Fibroblast of villous mesenchyme (primary cell): ENCODE data around the gene TMEM95. TPM values are rescaled to one million over a fixed set of nuclear protein-coding genes. Genes with fewer than 3 reads are reported as not detected.
A peak's percentile ranks its signal among the peaks of the same experiment; 100 is the strongest.

ENCODE experiments used
- DNase-seq: peaks from one replicate; pipeline ENCODE4 v3.0.0-alpha.2; 2010; ENCODE audit warnings: low read depth
- H3K4me3 ChIP-seq: 2 replicates; pipeline ENCODE4 v1.5.1; 2011; ENCODE audit warnings: low read depth, mild to moderate bottlenecking, low read length
- CTCF ChIP-seq: IDR thresholded peaks from 2 replicates; pipeline ENCODE4 v1.5.1; 2012; ENCODE audit warnings: low read depth, mild to moderate bottlenecking, low read length; ENCODE audit not compliant: insufficient read depth
- total RNA-seq: library from RNA; depleted of rRNA; stranded (reverse); fragments of >200 nt; gene quantifications from 2 replicates; pipeline ENCODE4 v1.2.3, GENCODE V29; 2012

Gene TMEM95
- total RNA-seq, 1 donor: not detected

DNA sequence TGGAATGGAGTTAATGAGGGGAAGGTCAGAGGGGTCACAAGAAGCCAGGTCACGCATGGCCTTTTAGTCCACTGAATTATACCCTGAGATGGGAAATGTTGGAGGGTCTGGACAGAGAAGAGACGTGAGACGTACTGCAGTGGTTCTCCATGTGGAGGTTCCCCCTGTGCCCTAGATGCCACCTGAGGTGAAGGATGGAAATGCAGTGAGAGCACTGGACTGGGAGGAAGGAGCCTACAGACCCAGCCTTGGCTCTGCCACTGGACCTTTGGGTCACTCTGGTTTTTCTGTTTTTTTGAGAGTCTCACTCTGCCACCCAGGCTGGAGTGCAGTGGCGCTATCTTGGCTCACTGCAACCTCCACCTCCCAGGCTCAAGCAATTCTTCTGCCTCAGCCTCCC is 41.2 kb downstream of the TMEM95 start:
- no peak overlapping the region for H3K4me3 ChIP-seq
- DNase-seq: no peak
- TF ChIP-seq CTCF: no peak

GRCh38 chr17:7398612-7399011 is 43.7 kb downstream of the TMEM95 start:
- no peak for TF ChIP-seq CTCF
- H3K4me3 ChIP-seq: no peak overlapping the region
- no peak for DNase-seq

DNA sequence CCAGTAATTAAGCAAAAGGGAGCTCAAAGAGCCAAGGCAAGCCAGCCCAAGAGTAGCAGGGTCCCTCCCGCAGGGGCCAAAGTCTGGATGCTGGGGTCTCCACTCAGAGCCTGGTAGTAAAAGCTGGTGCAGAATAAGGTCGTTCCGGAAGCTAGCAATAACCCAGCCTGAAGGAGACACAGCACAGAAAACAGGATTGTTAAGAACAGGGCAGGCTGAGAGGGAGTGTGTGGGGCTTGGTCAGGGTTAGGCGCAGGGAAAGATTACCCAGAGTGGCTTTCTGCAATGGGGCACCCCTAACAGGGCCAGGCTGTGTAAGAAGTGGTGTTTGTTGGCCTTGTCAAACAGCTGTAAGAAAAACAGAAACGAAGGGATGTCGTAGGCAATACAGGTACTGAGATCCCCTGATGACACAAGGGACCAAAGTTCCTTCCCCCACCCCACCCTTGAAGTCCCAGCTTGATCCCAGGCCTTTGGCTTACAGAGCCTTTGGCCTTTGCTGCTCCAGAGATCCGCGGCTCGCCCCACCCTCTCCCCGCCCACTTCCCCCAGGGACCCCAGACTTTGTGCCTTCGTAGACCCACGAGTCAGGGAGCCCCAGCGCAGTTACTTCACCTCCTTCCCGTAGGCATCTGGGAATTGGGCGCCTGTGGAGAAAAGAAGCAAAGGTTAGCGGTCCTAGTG is 48.2 kb downstream of the TMEM95 start:
- no peak for TF ChIP-seq CTCF

GRCh38 chr17:7403727-7403976 is 48.7 kb downstream of the TMEM95 start:
- DNase-seq: no peak
- TF ChIP-seq CTCF: no peak
- H3K4me3 ChIP-seq: peak overlapping the region; percentile 75

More for the DNA sequence above, 48.2 kb downstream of the TMEM95 start:
- DNase-seq: no peak
- H3K4me3 ChIP-seq: peak overlapping the region; percentile 75

DNA sequence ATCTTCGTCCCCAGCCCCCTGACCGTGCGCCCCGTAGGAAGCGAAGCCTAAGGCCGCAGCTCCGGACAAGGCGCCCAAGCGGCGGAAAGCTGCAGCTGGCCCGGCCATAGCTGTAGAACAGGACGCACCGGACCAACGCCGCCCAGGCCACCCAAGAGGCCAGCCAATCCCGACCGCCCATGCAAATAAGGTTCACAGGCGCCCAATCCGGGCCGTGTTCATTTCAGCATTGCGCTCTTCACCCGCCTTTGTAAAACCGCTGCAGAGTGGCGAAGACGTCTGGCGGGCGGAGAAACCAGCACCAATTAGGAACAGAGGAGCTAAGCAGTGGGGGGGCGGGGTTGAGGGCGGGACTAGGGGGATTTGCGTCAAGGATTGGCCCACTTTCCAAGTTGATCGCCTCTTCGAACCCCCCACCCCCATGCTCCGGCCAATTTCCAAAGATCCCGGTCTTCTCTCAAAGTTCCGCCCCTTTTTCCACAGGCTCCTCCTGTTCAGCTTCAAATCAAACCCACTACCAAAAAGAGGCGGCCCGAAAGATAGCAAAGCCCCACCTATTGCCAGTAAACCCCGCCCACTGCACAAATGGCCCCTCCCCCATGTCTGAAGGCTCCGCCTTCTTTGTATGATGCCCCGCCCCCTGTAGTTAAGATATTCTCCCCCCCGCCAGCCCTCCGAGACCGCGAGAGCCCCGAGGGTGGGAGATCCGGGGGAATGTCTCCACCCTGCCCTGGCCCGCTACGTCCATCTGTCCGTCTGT is 49.2 kb downstream of the TMEM95 start, which contains the start of gene TMEM256:
TMEM256 (minus strand) TSS at position 121 of the 760 bp plus-strand sequence; CDS start at position 108, 13 bp downstream.
- DNase-seq: peak; percentile 100
- H3K4me3 ChIP-seq: peak within 1 kb of the TSS; percentile 83
- no peak for TF ChIP-seq CTCF

DNA sequence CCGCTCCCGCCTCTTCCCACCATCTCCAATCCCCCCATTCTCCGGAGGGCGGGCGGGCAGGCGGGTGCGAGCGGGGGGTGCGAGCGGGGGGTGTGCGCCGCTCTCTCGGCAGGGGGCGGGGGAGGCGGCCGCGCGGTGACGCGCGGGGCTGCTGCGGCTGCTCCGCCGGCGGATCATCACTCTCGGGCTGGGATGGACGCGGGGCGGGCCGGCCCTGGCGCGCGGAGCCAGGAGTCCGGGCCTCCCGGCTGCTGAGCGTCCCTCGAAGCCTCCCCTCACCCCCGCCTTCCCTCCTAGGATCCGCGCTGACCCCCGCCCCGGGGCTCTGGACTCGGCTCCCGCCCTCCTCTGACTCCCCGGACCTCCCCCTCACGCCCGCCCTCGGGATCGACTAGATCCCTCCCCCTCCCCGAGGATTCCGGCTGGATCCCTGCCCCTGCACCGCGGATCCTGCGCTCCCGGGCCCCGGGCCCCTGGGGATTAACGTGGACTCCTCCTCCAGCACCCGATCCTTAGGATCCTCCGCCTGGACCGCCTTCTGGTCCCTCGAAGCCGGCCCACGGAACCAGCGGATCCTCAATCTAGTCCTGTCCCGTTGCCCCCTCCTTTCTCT is 49.9 kb downstream of the TMEM95 start:
- peak overlapping the region; percentile 83 for H3K4me3 ChIP-seq
- DNase-seq: peak; percentile 16
- TF ChIP-seq CTCF: no peak
